Kidney (tissue), 14 donors: Measurements from ENCODE around the gene ADGRV1. TPM values are rescaled to one million over a fixed set of nuclear protein-coding genes. Genes with fewer than 3 reads are reported as not detected.
A peak's percentile ranks its signal among the peaks of the same experiment; 100 is the strongest.

ENCODE experiments used
- DNase-seq, 5 donors: peaks; one replicate each; pipeline ENCODE4 v3.0.0-alpha.2; 2013 to 2020
- FAIRE-seq: peaks from 2 replicates; lab custom pipeline; 2012; peaks lifted over from hg19 to GRCh38; lab: Jason Lieb, UNC
- H3K27ac ChIP-seq, 2 donors: one replicate each; pipeline ENCODE4 v1.7.0; 2013; ENCODE audit warnings: low read depth in 2 of 2, low read length in 2 of 2, inconsistent platforms in 1 of 2
- H3K27me3 ChIP-seq: one replicate; pipeline ENCODE4 v1.7.1; 2013; ENCODE audit warnings: low read length, inconsistent platforms; ENCODE audit not compliant: control insufficient read depth, insufficient read depth
- H3K36me3 ChIP-seq, 3 donors: one replicate each; pipeline versions ENCODE4 v1.7.0 to v1.7.1; 2013; ENCODE audit warnings: low read length in 3 of 3, control low read depth in 1 of 3, inconsistent platforms in 1 of 3; ENCODE audit not compliant: insufficient read depth in 3 of 3, control insufficient read depth in 2 of 3
- H3K4me1 ChIP-seq, 3 donors: one replicate each; pipeline versions ENCODE4 v1.7.0 to v1.7.1; 2013; ENCODE audit warnings: low read length in 3 of 3, inconsistent platforms in 1 of 3, low read depth in 1 of 3; ENCODE audit not compliant: control insufficient read depth in 2 of 3, insufficient read depth in 2 of 3
- H3K4me3 ChIP-seq, 3 donors: one replicate each; pipeline versions ENCODE4 v1.7.0 to v1.8.1; 2013; ENCODE audit warnings: low read length in 3 of 3, control low read depth in 1 of 3, inconsistent platforms in 1 of 3
- H3K9ac ChIP-seq, 3 donors: one replicate each; pipeline versions ENCODE4 v1.7.0 to v1.7.1; 2013; ENCODE audit warnings: low read length in 3 of 3, control low read depth in 1 of 3, inconsistent platforms in 1 of 3
- H3K9me3 ChIP-seq, 3 donors: one replicate each; pipeline versions ENCODE4 v1.7.0 to v1.7.1; 2013; ENCODE audit warnings: low read length in 3 of 3, control low read depth in 1 of 3, inconsistent platforms in 1 of 3; ENCODE audit not compliant: control insufficient read depth in 2 of 3, insufficient read depth in 1 of 3
- intact Hi-C: fragments of 100-400 bp; cut with DNase I; formaldehyde crosslinking; loops from one replicate; pipeline ENCODE4 v1.11.1; 2022
- polyA plus RNA-seq: library from polyadenylated mRNA; stranded (reverse); fragments of 350-450 nt; fragmentation: Illumina TruSeq; extraction: RNeasy Lipid Tissue Mini Kit (QIAGEN cat#74804); gene quantifications from one replicate; pipeline ENCODE4 v1.2.3, GENCODE V29; 2014; ENCODE audit warnings: low read depth, low replicate concordance; ENCODE audit not compliant: insufficient read depth
- total RNA-seq: library from RNA; stranded (reverse); fragmentation: NEBNext Ultra II Directional; extraction: Animal tissue kit (Norgen Biotek cat#: 25700); gene quantifications from one replicate; pipeline ENCODE4 v1.2.1, GENCODE V29; 2021
- TF ChIP-seq, protein P1 (sequence below): IDR thresholded peaks from 3 replicates; pipeline ENCODE4 v1.5.1; 2012; ENCODE audit warnings: mild to moderate bottlenecking, moderate library complexity, borderline replicate concordance; ENCODE audit not compliant: insufficient read depth; ENCODE audit errors: extremely low read depth
- donor health status: control.
- donor health status: control.
- donor health status: control.
- donor health status: control.
- donor health status: control.
- donor health status: DM: yes; HTN: yes; CAD: no.
- donor health status: Normal renal cell carcinoma (clear cell type).

Gene ADGRV1
- total and polyA plus RNA-seq, 2 donors from 2014 or later = 7.0 to 7.3 TPM

DNA sequence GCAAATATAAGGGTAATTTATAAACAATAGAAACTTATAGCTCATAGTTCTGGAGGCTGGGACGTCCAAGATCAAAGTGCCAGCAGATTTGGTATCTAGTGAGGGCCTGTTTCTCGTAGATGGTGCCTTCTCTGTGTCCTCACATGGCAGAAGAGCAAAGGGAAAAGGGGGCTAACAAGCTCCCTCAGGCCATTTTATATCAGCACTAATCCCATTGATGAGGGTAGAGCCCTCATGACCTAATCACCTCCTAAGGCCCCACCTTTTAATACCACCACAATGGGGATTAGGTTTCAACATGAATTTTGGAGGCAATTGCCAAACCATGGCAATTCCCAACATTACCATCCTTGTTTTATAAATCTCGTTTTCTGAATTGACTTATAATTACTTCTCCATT lies 564.7 kb downstream of the ADGRV1 start:
- H3K9ac ChIP-seq = no peak overlapping the region
- no peak overlapping the region for H3K4me3 ChIP-seq
- no peak overlapping the region for H3K27ac ChIP-seq
- H3K9me3 ChIP-seq = no peaks in the 10 kb centered on the region
- DNase-seq = no peak
- H3K36me3 ChIP-seq = no peaks in the 10 kb centered on the region
- no peak for FAIRE-seq
- intact Hi-C loops = loop anchor here (10.0 kb wide), 1 partner anchor 82 kb away; no protein-coding TSS in a partner anchor
- TF ChIP-seq, protein P1, sequence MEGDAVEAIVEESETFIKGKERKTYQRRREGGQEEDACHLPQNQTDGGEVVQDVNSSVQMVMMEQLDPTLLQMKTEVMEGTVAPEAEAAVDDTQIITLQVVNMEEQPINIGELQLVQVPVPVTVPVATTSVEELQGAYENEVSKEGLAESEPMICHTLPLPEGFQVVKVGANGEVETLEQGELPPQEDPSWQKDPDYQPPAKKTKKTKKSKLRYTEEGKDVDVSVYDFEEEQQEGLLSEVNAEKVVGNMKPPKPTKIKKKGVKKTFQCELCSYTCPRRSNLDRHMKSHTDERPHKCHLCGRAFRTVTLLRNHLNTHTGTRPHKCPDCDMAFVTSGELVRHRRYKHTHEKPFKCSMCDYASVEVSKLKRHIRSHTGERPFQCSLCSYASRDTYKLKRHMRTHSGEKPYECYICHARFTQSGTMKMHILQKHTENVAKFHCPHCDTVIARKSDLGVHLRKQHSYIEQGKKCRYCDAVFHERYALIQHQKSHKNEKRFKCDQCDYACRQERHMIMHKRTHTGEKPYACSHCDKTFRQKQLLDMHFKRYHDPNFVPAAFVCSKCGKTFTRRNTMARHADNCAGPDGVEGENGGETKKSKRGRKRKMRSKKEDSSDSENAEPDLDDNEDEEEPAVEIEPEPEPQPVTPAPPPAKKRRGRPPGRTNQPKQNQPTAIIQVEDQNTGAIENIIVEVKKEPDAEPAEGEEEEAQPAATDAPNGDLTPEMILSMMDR = no peak
- peaks cover 0 to 10% (median 8%) of the 10 kb centered on the region in 3 donors for H3K4me1 ChIP-seq
- no peaks in the 10 kb centered on the region for H3K27me3 ChIP-seq

DNA sequence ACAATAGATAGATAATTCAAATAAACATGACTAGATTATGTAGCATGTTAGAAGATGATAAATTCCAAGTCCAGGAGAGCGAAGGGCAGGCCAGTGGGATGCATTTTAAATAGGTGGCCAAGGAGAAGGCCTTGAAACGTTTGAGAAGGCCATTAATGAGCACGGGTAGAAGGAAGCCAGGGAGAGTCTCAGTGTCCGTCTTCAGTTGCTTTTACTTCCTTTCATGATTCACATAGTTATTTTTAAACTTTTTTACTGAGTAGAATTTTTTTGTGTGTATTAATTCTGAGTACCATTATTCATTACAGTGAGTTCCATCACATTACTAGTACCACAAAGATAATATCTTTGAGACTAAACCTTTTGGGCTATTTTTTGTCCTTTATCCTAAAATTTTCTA lies 565.3 kb downstream of the ADGRV1 start:
- Histone ChIP-seq H3K27me3 (no peaks in the 10 kb centered on the region), H3K4me1 (peaks cover 0 to 10% (median 8%) of the 10 kb centered on the region in 3 donors), H3K9ac (no peak overlapping the region), H3K27ac (peak overlapping the region in 1 of 2 donors; percentile 1), H3K9me3 (no peaks in the 10 kb centered on the region), H3K4me3 (no peak overlapping the region), H3K36me3 (no peaks in the 10 kb centered on the region)
- DNase-seq = no peak
- intact Hi-C loops = loop anchor here (10.0 kb wide), 1 partner anchor 81 kb away; no protein-coding TSS in a partner anchor
- FAIRE-seq = peak; percentile 8
- TF ChIP-seq, protein P1 = no peak

- Histone ChIP-seq H3K4me3 (no peak overlapping the region), H3K27ac (peak overlapping the region in 1 of 2 donors; percentile 44), H3K36me3 (no peaks in the 10 kb centered on the region), H3K9ac (no peak overlapping the region), H3K9me3 (no peaks in the 10 kb centered on the region), H3K4me1 (peaks cover 0 to 3% (median 0%) of the 10 kb centered on the region in 3 donors), H3K27me3 (no peaks in the 10 kb centered on the region)
- FAIRE-seq (no peak), DNase-seq (no peak)
- TF ChIP-seq, protein P1 = no peak
- intact Hi-C loops = loop anchor here (10.0 kb wide), 1 partner anchor 79 kb away; no protein-coding TSS in a partner anchor
Measured at GRCh38 chr5:91125916-91126315, 567.3 kb downstream of the ADGRV1 start.
